ENCODE measurements around the gene TYMP.

DNA sequence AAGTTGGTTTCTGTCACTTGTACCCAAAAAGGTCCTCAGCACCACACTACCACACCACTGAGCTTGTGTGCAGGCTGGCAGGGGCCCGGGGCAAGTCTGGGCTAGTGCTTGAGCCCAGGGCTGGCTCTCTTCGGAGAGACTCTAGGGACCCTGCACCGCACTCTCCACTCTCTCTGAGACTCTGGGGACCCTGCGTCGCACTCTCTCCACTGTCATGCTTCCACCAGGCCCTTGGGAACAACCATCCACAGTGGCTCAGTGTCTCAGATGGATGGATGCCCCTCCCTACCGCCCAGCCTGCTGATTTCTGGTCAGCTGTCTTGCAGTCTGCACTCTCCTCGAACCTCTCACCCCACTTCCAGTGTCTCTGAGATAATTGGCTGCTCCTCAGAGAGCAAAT lies 52.9 kb downstream of the TYMP start:
- TF ChIP-seq POLR2A (IDR thresholded peaks at IDR 0.05) = no peak
- no peak for TF ChIP-seq CTCF (IDR thresholded peaks at IDR 0.05)

Data from testis (tissue), 2 donors.